Left forelimb (tissue), 1 donor: ENCODE results near the gene GNB5.
"Not testable (repeated sequence)": the region's sequence is repeated elsewhere in the genome, so short reads cannot be mapped to it uniquely, and the experiment has no call there.

Experiments used
- DNase-seq: peaks from one replicate; pipeline ENCODE4 v3.0.0-alpha.2; 2018; ENCODE audit warnings: low spot score

Gene GNB5

GRCh38 chr15:52093539-52094510 lies 97.4 kb downstream of the GNB5 start:
- DNase-seq = no peak

- no peak for DNase-seq
Measured at GRCh38 chr15:52093167-52093538, 98.0 kb downstream of the GNB5 start.

DNA sequence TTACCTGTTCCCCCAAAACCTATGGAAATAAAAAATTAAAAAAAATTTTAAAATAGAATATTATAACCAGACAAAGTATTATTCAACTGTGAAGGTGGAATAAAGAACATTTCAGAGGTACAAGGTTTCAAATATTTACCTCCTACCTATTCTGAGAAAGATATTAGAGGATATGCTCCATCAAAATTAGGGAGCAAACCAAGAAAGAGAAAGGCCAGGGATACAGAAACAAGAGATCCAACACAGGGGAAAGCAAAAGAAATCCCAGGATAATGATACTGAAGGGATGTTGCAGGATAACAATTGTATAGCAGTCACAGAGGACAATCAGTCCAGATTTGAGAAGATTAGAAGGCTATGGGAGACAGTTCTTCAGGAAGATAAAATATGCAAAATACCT lies 101.0 kb downstream of the GNB5 start:
- DNase-seq = no peak

- DNase-seq = no peak
Measured at GRCh38 chr15:52086011-52086786, 105.0 kb downstream of the GNB5 start.

GRCh38 chr15:52085299-52085698 lies 105.9 kb downstream of the GNB5 start:
- no peak for DNase-seq

DNA sequence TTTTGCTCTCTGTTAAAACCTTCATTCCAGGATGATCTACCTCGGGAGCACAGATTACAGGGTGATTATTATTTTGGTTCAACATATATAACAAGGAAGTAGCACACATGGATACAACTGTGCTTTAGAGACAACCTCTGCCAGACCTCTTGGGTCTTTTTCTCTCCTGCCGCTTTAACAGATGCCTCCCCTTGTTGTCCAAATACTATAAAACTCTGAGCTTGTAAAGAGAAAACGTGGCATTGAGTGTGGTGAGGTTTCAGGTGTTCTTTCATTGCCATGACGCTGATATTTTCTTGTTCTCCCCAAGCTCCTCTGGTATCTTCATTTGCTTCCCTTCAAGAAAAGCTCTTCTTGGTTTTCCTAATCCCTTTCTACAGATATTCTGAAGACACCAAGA lies 107.6 kb downstream of the GNB5 start:
- DNase-seq = no peak

DNA sequence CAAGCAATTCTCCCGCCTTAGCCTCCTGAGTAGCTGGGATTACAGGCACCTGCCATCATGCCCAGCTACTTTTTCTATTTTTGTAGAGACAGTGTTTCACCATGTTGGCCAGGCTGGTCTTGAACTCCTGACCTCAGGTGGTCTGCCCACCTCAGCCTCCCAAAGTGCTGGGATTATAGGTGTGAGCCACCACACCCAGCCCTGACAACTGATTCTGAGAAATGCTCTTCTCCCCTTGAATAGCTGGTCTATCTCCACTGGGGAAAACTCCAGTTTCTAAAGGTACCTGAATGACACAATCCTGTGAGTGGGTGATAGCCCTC lies 108.2 kb downstream of the GNB5 start:
- not testable (repeated sequence) for DNase-seq

DNA sequence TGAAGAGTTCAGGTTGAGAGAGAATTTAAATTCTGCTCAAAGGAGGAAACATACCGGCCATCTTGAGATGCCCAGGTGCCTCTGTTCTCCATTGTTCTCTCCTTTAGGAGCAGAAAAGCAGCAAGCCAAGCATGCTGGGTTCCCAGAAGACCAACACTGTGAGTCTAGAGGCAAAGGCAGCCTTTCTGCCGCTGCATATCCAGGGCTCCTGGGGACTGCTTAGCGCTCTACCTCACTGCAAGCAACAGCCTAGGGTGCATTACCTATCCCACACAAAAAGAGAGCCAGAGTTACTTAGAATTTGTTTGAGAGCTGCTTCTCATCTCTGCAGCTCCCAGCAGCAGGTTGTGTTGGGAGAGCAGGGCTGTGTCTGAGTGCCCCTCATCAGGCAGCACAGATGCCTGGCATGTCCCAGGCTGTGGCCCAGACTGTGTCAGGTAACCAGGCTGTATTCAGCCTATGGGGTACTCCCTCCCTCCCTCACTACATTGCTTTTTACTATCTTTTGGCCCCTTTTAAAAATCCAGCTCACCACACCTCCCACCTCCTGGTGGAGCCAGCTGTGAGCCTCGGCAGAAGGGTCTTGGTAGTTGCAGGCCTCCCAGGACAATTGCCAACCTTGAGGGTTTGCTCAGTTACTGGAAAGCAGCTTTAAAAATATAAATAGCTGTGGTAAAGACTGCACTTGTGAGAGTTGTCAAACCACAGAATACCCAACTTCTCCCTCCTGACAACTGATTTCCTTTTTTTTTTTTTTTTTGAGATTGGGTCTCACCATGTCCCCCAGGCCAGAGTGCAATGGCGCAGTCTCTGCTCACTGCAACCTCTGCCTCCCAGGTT lies 108.8 kb downstream of the GNB5 start:
- no peak for DNase-seq

DNA sequence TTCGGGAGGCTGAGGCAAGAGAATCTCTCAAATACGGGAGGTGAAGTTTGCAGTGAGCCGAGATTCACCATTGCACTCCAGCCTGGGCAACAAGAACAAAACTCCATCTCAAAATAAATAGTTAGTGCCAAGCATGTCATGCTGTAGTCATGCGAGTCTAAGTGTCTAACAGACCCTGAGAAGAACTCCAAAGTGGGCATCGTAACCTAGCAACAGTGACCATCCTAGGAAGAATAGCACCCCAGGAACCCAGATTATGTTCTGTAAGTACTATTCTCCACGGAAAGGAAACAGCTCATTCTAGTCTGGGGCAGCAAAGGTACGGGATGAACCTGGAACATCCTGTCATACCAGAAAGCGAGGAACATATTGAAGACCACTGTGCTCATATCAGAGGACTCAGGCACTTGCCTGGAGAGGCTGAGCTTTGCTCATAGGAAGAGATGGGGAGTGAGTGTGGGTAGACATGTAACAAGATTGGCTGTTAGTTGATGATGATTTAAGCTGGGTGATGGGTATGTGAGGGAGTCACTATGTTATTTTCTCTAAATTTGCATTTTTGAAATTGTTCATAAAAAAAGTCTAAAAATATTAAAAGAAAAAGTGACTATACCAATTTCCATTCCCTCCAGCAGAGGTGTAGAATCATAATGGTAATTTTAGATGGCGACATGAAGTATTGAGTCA lies 110.3 kb downstream of the GNB5 start:
- DNase-seq = no peak

- no peak for DNase-seq
Measured at GRCh38 chr15:52080031-52080430, 111.2 kb downstream of the GNB5 start.

GRCh38 chr15:52078876-52079700 lies 112.1 kb downstream of the GNB5 start:
- no peak for DNase-seq

GRCh38 chr15:52078197-52078875 lies 112.9 kb downstream of the GNB5 start:
- no peak for DNase-seq

DNA sequence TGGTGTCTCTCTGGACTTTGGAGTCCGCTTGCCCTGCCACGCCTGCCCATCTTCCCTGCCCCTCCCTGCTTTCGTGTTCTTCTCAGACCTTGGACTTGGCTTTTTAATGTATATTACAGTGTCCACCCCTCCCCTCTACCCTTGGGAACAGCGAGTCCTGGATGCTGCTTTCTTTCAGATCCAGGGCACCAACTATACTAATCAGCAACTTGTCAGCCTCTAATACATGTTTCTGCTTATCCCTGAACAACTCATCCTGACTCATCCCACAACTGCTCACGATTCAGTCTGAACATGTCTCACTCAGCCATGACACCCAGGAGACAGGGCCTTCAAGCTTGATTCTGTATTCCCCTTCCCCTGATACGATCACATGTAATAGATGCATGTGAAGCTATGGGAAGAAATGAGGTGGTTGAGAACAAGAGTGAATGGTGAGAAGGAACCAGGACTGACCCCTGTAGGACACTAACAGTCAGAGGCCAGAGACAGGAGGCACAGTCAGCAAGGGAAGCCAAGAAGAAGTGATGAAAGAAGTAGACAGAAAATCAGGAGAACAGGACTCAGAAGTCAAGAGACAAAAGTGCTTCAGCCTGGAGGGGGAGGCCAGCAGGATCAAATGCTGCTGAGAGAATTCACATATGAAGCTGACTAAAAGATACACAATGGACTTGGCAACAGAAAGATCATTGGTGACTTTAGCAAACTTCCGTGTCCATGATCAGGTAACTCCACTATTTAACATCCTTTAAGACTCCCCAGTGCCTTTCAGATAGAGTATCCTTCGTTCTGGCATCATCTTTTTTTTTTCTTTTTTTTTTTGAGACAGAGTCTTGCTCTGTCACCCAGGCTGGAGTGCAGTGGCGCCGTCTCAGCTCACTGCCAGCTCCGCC lies 114.1 kb downstream of the GNB5 start:
- no peak for DNase-seq

DNA sequence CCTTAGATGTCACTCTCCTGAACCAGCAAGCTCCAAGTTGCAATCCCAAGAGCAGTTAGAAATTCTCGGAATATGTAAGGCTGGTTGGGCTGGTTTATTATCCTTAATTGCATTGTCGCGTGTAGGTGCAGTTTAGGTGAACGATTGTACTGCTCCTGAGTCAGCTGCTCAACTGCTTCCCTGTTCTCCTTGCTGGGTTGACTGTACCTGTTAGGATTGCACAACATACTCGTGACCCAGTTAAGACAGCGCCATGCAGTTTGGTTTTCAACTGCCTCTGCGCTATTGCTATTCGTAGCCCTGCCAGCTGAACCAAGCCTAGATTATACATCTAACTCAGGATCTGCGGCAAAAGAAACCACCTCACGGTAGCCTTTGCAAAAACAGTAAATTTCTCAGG lies 119.6 kb downstream of the GNB5 start:
- DNase-seq = no peak

DNA sequence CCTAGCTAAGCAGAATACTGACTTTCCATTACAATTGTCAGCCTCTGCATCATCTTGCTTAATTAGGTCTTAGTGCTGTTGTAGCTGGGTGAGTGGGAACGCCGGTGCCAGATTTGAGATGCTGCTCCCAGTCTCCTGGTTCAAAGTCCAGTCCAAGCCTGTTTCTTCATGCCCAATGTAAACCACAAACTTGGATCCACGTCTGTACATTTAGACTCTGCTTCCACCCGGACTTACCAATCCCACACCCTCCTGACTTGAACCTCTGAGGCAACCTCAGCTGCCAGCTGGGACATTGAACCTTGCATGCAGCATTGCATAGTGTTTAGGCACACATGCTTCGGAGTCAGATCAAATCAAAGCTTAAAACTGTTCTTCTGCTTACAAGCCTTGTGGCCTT lies 121.6 kb downstream of the GNB5 start:
- DNase-seq = no peak

DNA sequence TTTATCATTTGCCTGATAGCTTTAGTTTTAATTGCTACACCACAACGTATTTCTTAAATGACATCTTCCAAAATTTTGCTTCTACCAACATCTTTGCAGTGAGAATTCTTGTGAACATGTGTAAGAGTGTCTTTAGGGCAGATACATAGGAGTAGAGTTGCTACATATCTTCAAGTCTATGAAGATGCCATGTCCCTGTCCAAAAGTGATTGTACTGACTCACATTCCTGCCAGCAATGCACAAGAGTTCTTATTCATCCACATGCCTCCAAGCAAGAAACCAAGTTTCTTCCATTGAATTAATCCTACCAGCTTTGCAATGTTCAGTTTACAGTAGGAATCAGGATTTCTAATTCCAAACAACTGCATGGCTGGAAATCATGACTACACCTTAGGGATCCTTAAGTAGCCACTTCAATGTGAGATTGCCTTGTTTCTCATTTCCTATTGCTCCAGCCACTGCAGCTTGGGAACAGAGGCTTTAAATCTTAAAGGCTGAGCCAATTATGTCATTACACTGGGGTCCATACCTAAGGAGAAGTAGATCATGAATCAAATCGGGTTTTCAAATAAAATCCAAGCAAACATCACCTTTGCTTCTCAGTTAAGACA lies 123.1 kb downstream of the GNB5 start:
- DNase-seq = no peak

DNA sequence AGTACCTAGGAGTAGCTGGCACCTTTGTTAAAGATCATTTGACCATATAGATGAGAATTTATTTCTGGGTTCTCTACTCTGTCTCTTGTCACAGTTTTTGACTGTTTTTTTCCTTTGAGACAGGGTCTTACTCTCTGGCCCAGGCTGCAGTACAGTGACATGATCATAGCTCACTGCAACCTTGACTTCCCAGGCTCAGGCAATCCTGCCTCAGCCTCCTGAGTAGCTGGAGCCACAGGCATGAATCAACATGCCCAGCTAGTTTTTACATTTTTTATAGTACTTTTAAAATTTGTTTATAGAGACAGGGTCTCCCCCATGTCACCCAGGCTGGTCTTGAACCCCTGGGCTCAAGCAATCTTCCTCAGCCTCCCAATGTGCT lies 123.7 kb downstream of the GNB5 start:
- DNase-seq = no peak

DNA sequence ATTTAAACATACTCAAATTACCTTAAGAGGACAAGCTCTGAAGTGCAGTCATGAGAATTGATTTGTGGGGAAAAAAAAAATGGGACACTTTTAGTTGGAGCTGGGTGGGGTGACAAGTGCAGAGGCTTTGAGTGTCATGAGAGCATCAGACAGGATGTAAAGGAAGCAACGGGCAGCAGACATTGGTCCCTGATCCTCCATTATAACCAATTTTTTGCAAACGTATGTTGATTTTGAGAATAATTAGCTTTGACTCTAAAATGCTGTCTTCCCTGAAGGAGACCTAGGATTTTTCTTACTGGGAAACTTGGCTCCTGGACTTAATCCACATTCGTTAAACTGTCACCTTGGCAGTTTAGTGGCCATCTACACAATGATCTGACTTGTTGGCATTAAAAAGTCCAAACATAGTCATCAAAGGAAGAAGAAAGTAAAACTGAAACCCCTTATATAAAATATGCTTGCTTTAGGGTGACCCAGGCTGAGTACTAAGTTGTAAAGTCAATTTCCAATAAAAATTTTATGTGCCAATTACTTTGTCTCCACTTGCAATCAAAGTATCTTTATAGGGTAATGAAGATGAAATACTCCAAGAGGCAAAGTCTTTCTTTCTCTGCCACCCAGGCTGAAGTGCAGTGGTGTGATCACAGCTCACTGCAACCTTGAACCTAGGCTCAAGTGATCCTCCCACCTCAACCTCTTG lies 124.2 kb downstream of the GNB5 start:
- DNase-seq = no peak
